CD14-positive monocyte (primary cell): Measurements from ENCODE around the gene BMP2K. TPM values are rescaled to one million over a fixed set of nuclear protein-coding genes. Genes with fewer than 3 reads are reported as not detected.

ENCODE experiments used
- DNase-seq, 3 donors: peaks; one replicate each; pipeline ENCODE4 v3.0.0-alpha.2; 2011 to 2022
- H2AFZ ChIP-seq: 2 replicates; pipeline ENCODE4 v1.6.0; 2012; ENCODE audit warnings: mild to moderate bottlenecking, low read depth, low read length, inconsistent platforms; ENCODE audit not compliant: insufficient read depth, poor library complexity, severe bottlenecking
- H3K27ac ChIP-seq, 2 donors: 1 replicate in 1 of 2; 2 replicates in 1 of 2; pipeline ENCODE4 v1.5.1; 2012 to 2013; ENCODE audit warnings: low read length in 2 of 2, control low read depth in 1 of 2, inconsistent platforms in 1 of 2, low read depth in 1 of 2, mild to moderate bottlenecking in 1 of 2
- H3K27me3 ChIP-seq, 2 donors: one replicate each; pipeline versions ENCODE4 v1.6.0 to v1.6.1; 2011 to 2013; ENCODE audit warnings: low read length in 2 of 2; ENCODE audit not compliant: control insufficient read depth in 2 of 2, insufficient read depth in 2 of 2
- H3K36me3 ChIP-seq, 2 donors: replicated peaks in 1 of 2; 1 replicate in 1 of 2; 2 replicates in 1 of 2; pipeline versions ENCODE4 v1.5.1 to v1.6.1; 2012 to 2013; ENCODE audit warnings: low read length in 2 of 2, control low read depth in 1 of 2, inconsistent platforms in 1 of 2, mild to moderate bottlenecking in 1 of 2; ENCODE audit not compliant: insufficient read depth in 2 of 2, control insufficient read depth in 1 of 2
- H3K4me1 ChIP-seq, 2 donors: 1 replicate in 1 of 2; 2 replicates in 1 of 2; pipeline versions ENCODE4 v1.5.1 to v1.6.1; 2012 to 2013; ENCODE audit warnings: low read length in 2 of 2, control low read depth in 1 of 2, inconsistent platforms in 1 of 2, mild to moderate bottlenecking in 1 of 2, moderate library complexity in 1 of 2; ENCODE audit not compliant: insufficient read depth in 2 of 2, control insufficient read depth in 1 of 2
- H3K4me2 ChIP-seq: replicated peaks from 2 replicates; pipeline ENCODE3; 2012; ENCODE audit warnings: low read length, moderate library complexity, mild to moderate bottlenecking; ENCODE audit not compliant: poor library complexity, severe bottlenecking; ENCODE audit errors: extremely low read depth
- H3K4me3 ChIP-seq, 3 experiments: fragments of 200-600 bp in 1 of 3; sonication (generic) in 1 of 3; replicated peaks in 1 of 3; 1 replicate in 2 of 3; 2 replicates in 1 of 3; pipeline ENCODE4 v1.5.1; 2011 to 2013; ENCODE audit warnings: low read length in 3 of 3, mild to moderate bottlenecking in 3 of 3, control low read depth in 2 of 3, low read depth in 2 of 3, inconsistent platforms in 1 of 3, moderate library complexity in 1 of 3
- H3K79me2 ChIP-seq: 2 replicates; pipeline ENCODE4 v1.6.0; 2012; ENCODE audit warnings: mild to moderate bottlenecking, control low read depth, inconsistent platforms, low read length, moderate library complexity; ENCODE audit not compliant: insufficient read depth
- H3K9ac ChIP-seq: 2 replicates; pipeline ENCODE4 v1.6.0; 2017; ENCODE audit warnings: low read length, mild to moderate bottlenecking; ENCODE audit not compliant: insufficient read depth, poor library complexity, severe bottlenecking
- H3K9me3 ChIP-seq, 2 donors: replicated peaks in 1 of 2; 1 replicate in 1 of 2; 2 replicates in 1 of 2; pipeline versions ENCODE4 v1.5.1 to v1.6.1; 2012 to 2013; ENCODE audit warnings: low read length in 2 of 2, control low read depth in 1 of 2; ENCODE audit not compliant: control insufficient read depth in 1 of 2, insufficient read depth in 1 of 2
- H4K20me1 ChIP-seq: 2 replicates; pipeline ENCODE4 v1.6.0; 2012; ENCODE audit warnings: mild to moderate bottlenecking, low read length, control low read depth, moderate library complexity; ENCODE audit not compliant: insufficient read depth
- H3K27ac Mint-ChIP-seq, 7 donors: one replicate each; pipeline ENCODE4 v1.8.0; 2020; ENCODE audit warnings: mild to moderate bottlenecking in 7 of 7, mixed read lengths in 7 of 7, moderate library complexity in 6 of 7, inconsistent platforms in 2 of 7
- H3K27me3 Mint-ChIP-seq, 3 donors: one replicate each; pipeline ENCODE4 v1.8.0; 2021 to 2022; ENCODE audit warnings: low read depth in 3 of 3, mild to moderate bottlenecking in 3 of 3, mixed read lengths in 3 of 3, moderate library complexity in 3 of 3, inconsistent platforms in 1 of 3
- H3K36me3 Mint-ChIP-seq, 2 donors: one replicate each; pipeline ENCODE4 v1.8.0; 2020; ENCODE audit warnings: mixed read lengths in 2 of 2, inconsistent platforms in 1 of 2, mild to moderate bottlenecking in 1 of 2
- H3K4me1 Mint-ChIP-seq: one replicate; pipeline ENCODE4 v1.8.0; 2020; ENCODE audit warnings: mild to moderate bottlenecking, mixed read lengths
- H3K4me3 Mint-ChIP-seq, 2 donors: one replicate each; pipeline ENCODE4 v1.8.0; 2020; ENCODE audit warnings: mild to moderate bottlenecking in 2 of 2, mixed read lengths in 2 of 2, moderate library complexity in 1 of 2
- H3K9me3 Mint-ChIP-seq, 7 donors: one replicate each; pipeline ENCODE4 v1.8.0; 2020 to 2022; ENCODE audit warnings: mixed read lengths in 7 of 7, mild to moderate bottlenecking in 6 of 7, moderate library complexity in 6 of 7, inconsistent platforms in 2 of 7
- WGBS: methylation state at CpG from one replicate; pipeline ENCODE4 v1.1.5; 2013; ENCODE audit warnings: missing lambda C conversion rate; ENCODE audit not compliant: insufficient coverage; 5-methylcytosine and 5-hydroxymethylcytosine counted together
- intact Hi-C, 2 donors: fragments of 100-400 bp; cut with micrococcal nuclease; formaldehyde crosslinking; loops; one replicate each; pipeline versions ENCODE4 v1.15.0 to v1.15.1; 2023
- polyA plus RNA-seq, 3 donors: library from polyadenylated mRNA; depleted of rRNA in 1 of 3; unstranded in 2 of 3; stranded (reverse) in 1 of 3; fragments of 300-500 nt in 2 of 3; fragments of >200 nt in 1 of 3; fragmentation: Illumina TruSeq in 2 of 3; gene quantifications; 1 replicate in 2 of 3; 2 replicates in 1 of 3; pipeline ENCODE4 v1.2.3, GENCODE V29; 2012 to 2021
- TF ChIP-seq, protein P1 (sequence below): fragments of 200-600 bp; IDR thresholded peaks from one replicate; pipeline ENCODE4 v1.8.0; 2022; ENCODE audit warnings: antibody characterized with exemption, mild to moderate bottlenecking

The BMP2K gene
- polyA plus RNA-seq, 3 donors, result 11.8 to 39.7 (median 21.6) TPM

DNA sequence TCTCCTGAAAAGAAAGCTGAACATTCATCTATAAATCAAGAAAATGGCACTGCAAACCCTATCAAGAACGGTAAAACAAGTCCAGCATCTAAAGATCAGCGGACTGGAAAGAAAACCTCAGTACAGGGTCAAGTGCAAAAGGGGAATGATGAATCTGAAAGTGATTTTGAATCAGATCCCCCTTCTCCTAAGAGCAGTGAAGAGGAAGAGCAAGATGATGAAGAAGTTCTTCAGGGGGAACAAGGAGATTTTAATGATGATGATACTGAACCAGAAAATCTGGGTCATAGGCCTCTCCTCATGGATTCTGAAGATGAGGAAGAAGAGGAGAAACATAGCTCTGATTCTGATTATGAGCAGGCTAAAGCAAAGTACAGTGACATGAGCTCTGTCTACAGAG is 134.5 kb downstream of the BMP2K start:
- TF ChIP-seq, protein P1, sequence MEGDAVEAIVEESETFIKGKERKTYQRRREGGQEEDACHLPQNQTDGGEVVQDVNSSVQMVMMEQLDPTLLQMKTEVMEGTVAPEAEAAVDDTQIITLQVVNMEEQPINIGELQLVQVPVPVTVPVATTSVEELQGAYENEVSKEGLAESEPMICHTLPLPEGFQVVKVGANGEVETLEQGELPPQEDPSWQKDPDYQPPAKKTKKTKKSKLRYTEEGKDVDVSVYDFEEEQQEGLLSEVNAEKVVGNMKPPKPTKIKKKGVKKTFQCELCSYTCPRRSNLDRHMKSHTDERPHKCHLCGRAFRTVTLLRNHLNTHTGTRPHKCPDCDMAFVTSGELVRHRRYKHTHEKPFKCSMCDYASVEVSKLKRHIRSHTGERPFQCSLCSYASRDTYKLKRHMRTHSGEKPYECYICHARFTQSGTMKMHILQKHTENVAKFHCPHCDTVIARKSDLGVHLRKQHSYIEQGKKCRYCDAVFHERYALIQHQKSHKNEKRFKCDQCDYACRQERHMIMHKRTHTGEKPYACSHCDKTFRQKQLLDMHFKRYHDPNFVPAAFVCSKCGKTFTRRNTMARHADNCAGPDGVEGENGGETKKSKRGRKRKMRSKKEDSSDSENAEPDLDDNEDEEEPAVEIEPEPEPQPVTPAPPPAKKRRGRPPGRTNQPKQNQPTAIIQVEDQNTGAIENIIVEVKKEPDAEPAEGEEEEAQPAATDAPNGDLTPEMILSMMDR, result no peak
- H3K36me3 ChIP-seq, result peaks cover 13 to 76% of the 10 kb centered on the region in 2 donors
- Mint-ChIP-seq H3K27ac (peak overlapping the region in 1 of 7 donors; percentile 3), H3K36me3 (peaks cover 43 to 50% of the 10 kb centered on the region in 2 donors), H3K27me3 (no peaks in the 10 kb centered on the region), H3K4me3 (no peak overlapping the region), H3K9me3 (no peaks in the 10 kb centered on the region), H3K4me1 (no peaks in the 10 kb centered on the region)
- H3K9me3 ChIP-seq, result no peaks in the 10 kb centered on the region
- DNase-seq, result no peak
- no peak overlapping the region for H3K9ac ChIP-seq
- H3K4me3 ChIP-seq, result no peak overlapping the region
- peaks cover 3% of the 10 kb centered on the region for H4K20me1 ChIP-seq
- no peak overlapping the region for H3K27ac ChIP-seq
- no peak overlapping the region for H2AFZ ChIP-seq
- no peaks in the 10 kb centered on the region for H3K4me1 ChIP-seq
- no CpG with 5 or more reads among the region's 2 CpGs for WGBS
- no peaks in the 10 kb centered on the region for H3K79me2 ChIP-seq
- H3K4me2 ChIP-seq, result no peak overlapping the region
- intact Hi-C loops, result no loop called here
- H3K27me3 ChIP-seq, result no peaks in the 10 kb centered on the region

DNA sequence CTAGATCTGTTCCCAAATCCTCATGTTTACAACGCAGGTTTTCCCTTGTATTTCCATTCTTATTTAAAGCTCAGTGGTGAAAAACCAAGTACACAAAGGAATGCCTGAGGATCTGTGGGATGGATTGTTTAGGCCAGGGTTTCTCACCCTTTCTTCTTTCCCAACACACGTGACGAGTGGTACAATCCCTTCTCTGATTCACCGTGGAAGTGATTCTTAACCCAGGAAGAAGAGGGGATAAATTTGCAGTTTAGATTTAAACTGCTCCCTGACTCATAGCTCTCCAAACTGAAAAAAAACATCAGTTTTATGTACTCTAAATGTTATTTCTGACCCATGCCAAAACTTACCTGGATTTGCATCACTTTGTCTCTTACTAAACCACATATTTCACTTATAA is 146.1 kb downstream of the BMP2K start:
- Mint-ChIP-seq H3K4me3 (no peak overlapping the region), H3K27me3 (no peaks in the 10 kb centered on the region), H3K9me3 (no peaks in the 10 kb centered on the region), H3K4me1 (peaks cover 5% of the 10 kb centered on the region), H3K27ac (peak overlapping the region in 1 of 7 donors; percentile 13), H3K36me3 (peaks cover 20% of the 10 kb centered on the region in 2 donors)
- TF ChIP-seq, protein P1, result no peak
- H3K27ac ChIP-seq, result no peak overlapping the region
- intact Hi-C loops, result no loop called here
- no peak overlapping the region for H2AFZ ChIP-seq
- H4K20me1 ChIP-seq, result no peaks in the 10 kb centered on the region
- no peak for DNase-seq
- no peaks in the 10 kb centered on the region for H3K4me1 ChIP-seq
- H3K9me3 ChIP-seq, result no peaks in the 10 kb centered on the region
- peaks cover 2 to 13% of the 10 kb centered on the region in 2 donors for H3K36me3 ChIP-seq
- no peak overlapping the region for H3K9ac ChIP-seq
- H3K79me2 ChIP-seq, result no peaks in the 10 kb centered on the region
- H3K27me3 ChIP-seq, result no peaks in the 10 kb centered on the region
- no peak overlapping the region for H3K4me2 ChIP-seq
- no peak overlapping the region for H3K4me3 ChIP-seq
- WGBS, result no CpG with 5 or more reads among the region's 4 CpGs
